Thyroid gland (tissue), 4 donors: ENCODE measurements around the gene MRPL10.

ENCODE experiments used
- POLR2A ChIP-seq, 2 donors: fragments of 450-650 bp; IDR thresholded peaks; one replicate each; pipeline ENCODE4 v1.6.1; 2017; ENCODE audit warnings: antibody characterized with exemption in 2 of 2, mild to moderate bottlenecking in 2 of 2, moderate library complexity in 1 of 2
- TF ChIP-seq, protein P1 (sequence below), 6 experiments: fragments of 200-600 bp in 3 of 6; fragments of 450-650 bp in 3 of 6; sonication (generic) in 3 of 6; IDR thresholded peaks; one replicate each; pipeline ENCODE4 v1.5.1; 2016 to 2019; ENCODE audit warnings: antibody characterized with exemption in 6 of 6, mild to moderate bottlenecking in 2 of 6, inconsistent platforms in 1 of 6, moderate library complexity in 1 of 6

- TF ChIP-seq, protein P1, sequence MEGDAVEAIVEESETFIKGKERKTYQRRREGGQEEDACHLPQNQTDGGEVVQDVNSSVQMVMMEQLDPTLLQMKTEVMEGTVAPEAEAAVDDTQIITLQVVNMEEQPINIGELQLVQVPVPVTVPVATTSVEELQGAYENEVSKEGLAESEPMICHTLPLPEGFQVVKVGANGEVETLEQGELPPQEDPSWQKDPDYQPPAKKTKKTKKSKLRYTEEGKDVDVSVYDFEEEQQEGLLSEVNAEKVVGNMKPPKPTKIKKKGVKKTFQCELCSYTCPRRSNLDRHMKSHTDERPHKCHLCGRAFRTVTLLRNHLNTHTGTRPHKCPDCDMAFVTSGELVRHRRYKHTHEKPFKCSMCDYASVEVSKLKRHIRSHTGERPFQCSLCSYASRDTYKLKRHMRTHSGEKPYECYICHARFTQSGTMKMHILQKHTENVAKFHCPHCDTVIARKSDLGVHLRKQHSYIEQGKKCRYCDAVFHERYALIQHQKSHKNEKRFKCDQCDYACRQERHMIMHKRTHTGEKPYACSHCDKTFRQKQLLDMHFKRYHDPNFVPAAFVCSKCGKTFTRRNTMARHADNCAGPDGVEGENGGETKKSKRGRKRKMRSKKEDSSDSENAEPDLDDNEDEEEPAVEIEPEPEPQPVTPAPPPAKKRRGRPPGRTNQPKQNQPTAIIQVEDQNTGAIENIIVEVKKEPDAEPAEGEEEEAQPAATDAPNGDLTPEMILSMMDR (IDR thresholded peaks at IDR 0.05) = no peak
- TF ChIP-seq POLR2A (IDR thresholded peaks at IDR 0.05) = no peak
Measured at GRCh38 chr17:47806026-47806912, 25.1 kb downstream of the MRPL10 start.
